GM19193 (cell line): ENCODE results near the gene SND1.

ENCODE experiments used
- POLR2A ChIP-seq: IDR thresholded peaks from 4 replicates; pipeline ENCODE4 v1.6.1; 2011; ENCODE audit not compliant: insufficient read depth, insufficient read length; ENCODE audit errors: extremely low read depth

The SND1 gene

DNA sequence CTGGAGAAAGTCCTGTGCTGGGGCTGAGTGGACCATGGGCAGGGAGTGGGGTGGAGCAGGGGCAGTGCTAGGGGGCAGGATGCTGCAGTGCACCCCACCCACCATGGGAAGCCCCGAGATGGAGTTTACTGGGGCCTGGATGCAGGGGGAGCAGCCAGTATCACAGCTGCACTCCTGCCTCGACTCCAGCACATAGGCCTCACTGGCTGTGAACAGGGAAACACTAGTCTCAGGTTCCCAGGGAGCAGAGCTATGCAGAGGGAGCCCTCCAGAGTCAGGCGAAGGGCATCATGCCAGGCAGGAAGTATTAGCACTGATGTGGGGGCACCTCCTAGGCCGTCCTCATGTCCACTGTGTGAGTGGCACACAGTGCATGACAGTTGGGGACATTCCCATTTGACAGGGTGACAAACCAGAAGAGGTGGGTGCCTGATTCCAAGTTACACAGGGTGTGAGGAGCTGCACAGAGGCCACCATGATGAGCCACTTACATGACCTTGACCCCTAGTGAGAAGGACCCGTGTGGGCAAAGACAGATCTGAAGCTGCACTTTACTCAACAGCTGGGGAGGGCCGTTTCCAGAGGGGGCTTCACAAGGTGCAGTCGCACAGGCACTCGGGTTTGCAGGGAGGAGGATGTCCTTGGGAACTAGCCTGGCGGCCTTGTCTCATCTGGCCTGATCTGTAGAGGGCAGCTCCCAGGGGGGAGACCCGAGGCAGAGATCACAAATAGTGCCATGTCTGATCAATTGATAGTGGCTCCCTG is 449.1 kb downstream of the SND1 start:
- TF ChIP-seq POLR2A = peak; percentile 42

GRCh38 chr7:128102490-128103291 is 450.7 kb downstream of the SND1 start:
- no peak for TF ChIP-seq POLR2A

GRCh38 chr7:128103498-128104107 is 451.6 kb downstream of the SND1 start:
- no peak for TF ChIP-seq POLR2A

- no peak for TF ChIP-seq POLR2A
Observed at GRCh38 chr7:128104108-128104742, 452.2 kb downstream of the SND1 start.

- no peak for TF ChIP-seq POLR2A
Observed at GRCh38 chr7:128105228-128106022, 453.4 kb downstream of the SND1 start.

DNA sequence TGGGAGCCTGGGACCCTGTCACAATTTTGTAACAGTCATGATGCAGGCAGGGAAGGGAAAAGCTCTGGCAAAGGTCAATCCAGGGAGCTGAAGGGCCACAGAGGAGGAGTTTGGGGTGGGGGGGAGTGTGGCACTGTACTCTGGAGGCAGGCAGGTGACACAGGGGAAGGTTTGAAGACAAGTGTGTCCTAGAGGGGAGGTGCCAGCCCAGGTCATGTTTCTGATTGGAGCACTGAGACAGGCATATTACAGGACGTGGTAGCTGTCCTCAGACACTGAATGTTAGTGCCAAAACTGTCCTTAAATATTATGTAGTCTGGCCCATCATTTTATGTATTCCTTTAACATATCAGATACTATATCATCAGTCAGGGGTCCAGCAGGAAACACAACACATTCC is 454.8 kb downstream of the SND1 start:
- TF ChIP-seq POLR2A = no peak

DNA sequence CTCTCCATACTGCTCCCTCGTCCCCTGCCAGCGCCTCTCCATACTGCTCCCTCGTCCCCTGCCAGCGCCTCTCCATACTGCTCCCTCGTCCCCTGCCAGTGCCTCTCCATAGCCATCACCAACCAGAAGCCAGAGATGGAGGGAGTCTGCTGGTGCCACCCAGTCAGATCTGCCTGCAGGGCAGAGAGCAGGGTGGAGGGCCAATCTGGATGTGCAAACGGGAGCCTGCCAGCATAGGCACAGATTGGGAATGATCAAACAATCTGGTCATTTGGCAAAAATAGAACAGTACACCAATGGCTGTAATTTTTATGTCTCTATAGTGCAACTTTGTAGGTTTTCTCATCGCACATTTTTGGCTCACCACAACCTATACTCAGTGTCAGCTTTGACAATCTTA is 456.1 kb downstream of the SND1 start:
- TF ChIP-seq POLR2A = no peak

DNA sequence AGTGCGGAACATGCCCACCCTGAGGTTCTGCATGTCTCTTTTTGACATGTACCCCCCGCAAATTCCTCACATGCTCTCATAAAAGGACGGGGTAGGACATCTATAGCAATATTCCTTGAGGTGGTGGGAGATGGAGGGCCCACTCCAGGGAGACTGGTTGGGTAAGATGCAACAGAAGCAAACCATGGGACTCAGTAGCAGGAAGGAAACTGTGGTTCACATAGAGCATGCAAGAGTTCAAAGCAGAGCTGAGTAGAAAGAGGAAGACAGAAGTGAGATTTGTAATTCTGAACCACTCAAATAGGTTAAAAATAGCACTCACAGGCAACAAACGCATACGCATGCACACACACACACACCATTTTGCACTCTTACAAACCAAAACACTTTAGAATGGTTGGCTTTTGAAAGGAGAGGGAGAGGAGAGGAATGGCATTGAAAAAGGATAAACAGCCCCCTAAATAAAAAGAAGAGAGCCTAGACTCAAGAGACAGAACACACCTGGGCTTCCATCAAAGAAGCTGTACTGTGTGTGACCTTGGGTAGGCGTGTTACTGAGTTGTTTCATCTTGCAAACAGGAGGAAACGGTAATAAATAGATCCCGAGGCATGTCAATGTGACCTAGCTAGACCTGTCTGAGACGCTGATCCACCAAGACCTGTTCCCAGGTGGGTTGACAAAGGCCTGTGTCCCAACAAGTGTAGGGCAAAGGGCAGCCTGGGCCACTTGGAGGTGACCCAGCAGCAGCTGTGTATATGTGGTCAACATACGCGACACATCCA is 456.8 kb downstream of the SND1 start:
- TF ChIP-seq POLR2A = no peak

DNA sequence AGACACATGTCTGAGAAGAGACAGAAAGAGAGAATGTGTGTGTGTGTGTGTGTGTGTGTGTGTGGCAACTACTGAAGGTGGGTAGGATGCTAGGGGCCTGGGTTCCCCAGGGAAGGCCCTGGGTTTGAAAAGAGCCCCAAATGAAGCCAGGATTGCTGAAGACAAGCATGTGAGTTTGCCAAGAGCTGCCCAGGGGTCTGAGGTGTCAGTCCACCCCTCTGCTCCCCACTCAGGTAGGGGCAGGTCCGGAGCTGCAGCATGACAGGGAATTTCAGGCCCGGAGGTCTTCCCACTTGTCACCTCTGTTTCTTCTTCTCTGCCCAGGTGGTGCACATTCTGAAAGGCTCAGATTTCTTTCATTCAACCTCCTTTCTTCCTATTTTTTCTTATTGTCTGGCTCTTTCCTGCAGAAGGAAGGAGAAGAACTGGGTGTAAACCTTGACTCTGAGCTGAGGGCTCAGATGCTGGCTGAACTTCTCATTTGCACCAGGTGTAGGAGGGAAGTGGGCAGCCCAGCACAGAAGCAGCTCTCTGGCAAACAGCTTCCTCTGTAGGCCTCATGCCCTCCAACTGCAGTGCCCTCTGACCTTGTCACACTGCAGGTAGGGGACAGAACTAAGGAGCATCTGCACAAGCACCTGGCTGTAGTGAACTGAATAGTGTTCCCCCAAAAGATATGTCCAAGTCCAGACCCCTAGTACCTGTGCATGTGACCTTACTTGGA is 458.8 kb downstream of the SND1 start:
- no peak for TF ChIP-seq POLR2A

GRCh38 chr7:128112018-128112780 is 460.2 kb downstream of the SND1 start:
- no peak for TF ChIP-seq POLR2A

- no peak for TF ChIP-seq POLR2A
Observed at GRCh38 chr7:128112781-128113221, 460.8 kb downstream of the SND1 start.

- no peak for TF ChIP-seq POLR2A
Observed at GRCh38 chr7:128113839-128114238, 461.8 kb downstream of the SND1 start.
